ENCODE results near the gene ZC3H7A. TPM values are rescaled to one million over a fixed set of nuclear protein-coding genes. Genes with fewer than 3 reads are reported as not detected.
"Not testable (repeated sequence)": the region's sequence is repeated elsewhere in the genome, so short reads cannot be mapped to it uniquely, and the experiment has no call there.

The ZC3H7A gene
- total and polyA plus RNA-seq, 8 donors, result 20.0 to 39.6 (median 30.2) TPM

DNA sequence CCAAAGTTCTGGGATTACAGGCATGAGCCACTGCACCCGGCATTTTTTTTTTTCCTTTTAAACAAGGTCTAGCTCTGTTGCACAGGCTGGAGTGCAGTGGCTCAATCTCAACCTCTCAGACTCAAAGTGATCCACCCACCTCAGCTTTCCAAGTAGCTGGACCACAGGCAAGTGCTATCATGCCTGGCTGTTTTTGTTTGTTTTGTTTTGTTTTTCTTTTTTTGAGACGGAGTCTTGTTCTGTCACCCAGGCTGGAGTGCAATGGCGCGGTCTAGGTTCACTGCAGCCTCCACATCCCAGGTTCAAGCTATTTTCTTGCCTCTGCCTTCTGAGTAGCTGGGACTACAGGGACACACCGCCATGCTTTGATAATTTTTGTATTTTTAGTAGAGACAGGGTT, 19.1 kb upstream of the ZC3H7A start:
- H3K4me1 ChIP-seq, result no peaks in the 10 kb centered on the region
- H3K27ac ChIP-seq, result no peak overlapping the region
- 63 to 82% methylated on average over 5 of the region's 5 CpGs for WGBS, 2 donors
- FAIRE-seq (no peak), ATAC-seq (no peak), DNase-seq (no peak)
- H3K27me3 ChIP-seq, result no peaks in the 10 kb centered on the region
- intact Hi-C loops (cut with DNase I), result loop anchor here in 1 of 3 donors (10.0 kb wide), 1 partner anchor 281 kb away; no protein-coding TSS in a partner anchor
- H3K4me3 ChIP-seq, result no peak overlapping the region
- H3K36me3 ChIP-seq, result no peaks in the 10 kb centered on the region
- no peaks in the 10 kb centered on the region for H3K9me3 ChIP-seq
- TF ChIP-seq, protein P1, sequence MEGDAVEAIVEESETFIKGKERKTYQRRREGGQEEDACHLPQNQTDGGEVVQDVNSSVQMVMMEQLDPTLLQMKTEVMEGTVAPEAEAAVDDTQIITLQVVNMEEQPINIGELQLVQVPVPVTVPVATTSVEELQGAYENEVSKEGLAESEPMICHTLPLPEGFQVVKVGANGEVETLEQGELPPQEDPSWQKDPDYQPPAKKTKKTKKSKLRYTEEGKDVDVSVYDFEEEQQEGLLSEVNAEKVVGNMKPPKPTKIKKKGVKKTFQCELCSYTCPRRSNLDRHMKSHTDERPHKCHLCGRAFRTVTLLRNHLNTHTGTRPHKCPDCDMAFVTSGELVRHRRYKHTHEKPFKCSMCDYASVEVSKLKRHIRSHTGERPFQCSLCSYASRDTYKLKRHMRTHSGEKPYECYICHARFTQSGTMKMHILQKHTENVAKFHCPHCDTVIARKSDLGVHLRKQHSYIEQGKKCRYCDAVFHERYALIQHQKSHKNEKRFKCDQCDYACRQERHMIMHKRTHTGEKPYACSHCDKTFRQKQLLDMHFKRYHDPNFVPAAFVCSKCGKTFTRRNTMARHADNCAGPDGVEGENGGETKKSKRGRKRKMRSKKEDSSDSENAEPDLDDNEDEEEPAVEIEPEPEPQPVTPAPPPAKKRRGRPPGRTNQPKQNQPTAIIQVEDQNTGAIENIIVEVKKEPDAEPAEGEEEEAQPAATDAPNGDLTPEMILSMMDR (IDR thresholded peaks at IDR 0.05), result no peak

GRCh38 chr16:11814800-11815199, 17.7 kb upstream of the ZC3H7A start:
- not testable (repeated sequence) for FAIRE-seq, H3K4me1 ChIP-seq, H3K27ac ChIP-seq, H3K36me3 ChIP-seq, H3K27me3 ChIP-seq, H3K4me3 ChIP-seq, H3K9me3 ChIP-seq
- intact Hi-C loops (cut with DNase I), result loop anchor here in 1 of 3 donors (5.0 to 10.0 kb wide), 2 partner anchors 280 to 412 kb away; no protein-coding TSS in a partner anchor
- 77 to 85% methylated on average over 4 of the region's 4 CpGs for WGBS, 2 donors
- peak in 1 of 6 donors; percentile 11 for DNase-seq
- ATAC-seq, result peak in 2 of 4 donors; percentile 59 to 67

DNA sequence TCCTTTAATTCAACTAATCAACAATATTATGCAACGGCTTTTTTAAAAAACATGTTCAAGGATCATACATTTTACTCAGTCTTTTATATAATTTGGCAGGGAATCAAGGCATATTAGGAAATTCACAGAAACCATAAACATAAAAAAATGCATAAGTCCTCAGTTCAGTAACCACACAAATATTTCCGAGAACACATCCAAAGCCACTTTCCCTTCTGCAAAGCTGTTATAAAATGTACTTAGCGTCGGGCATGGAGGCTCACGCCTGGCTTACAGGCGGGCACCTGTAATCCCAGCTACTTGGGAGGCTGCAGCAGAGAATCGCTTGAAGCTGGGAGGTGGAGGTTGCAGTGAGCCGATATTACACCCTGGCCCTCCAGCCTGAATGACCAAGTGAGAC, 9.7 kb upstream of the ZC3H7A start:
- H3K4me3 ChIP-seq, result no peak overlapping the region
- H3K4me1 ChIP-seq, result no peaks in the 10 kb centered on the region
- no peaks in the 10 kb centered on the region for H3K36me3 ChIP-seq
- FAIRE-seq (no peak), ATAC-seq (no peak), DNase-seq (no peak)
- WGBS, 2 donors, result 68 to 73% methylated on average over 8 of the region's 8 CpGs
- TF ChIP-seq, protein P1 (IDR thresholded peaks at IDR 0.05), result no peak
- H3K9me3 ChIP-seq, result no peaks in the 10 kb centered on the region
- H3K27me3 ChIP-seq, result no peaks in the 10 kb centered on the region
- intact Hi-C loops (cut with DNase I), result no loop called here
- H3K27ac ChIP-seq, result no peak overlapping the region

GRCh38 chr16:11805556-11805955, 8.5 kb upstream of the ZC3H7A start:
- Histone ChIP-seq H3K4me1 (no peaks in the 10 kb centered on the region), H3K9me3 (no peaks in the 10 kb centered on the region), H3K27me3 (no peaks in the 10 kb centered on the region), H3K4me3 (no peak overlapping the region), H3K27ac (no peak overlapping the region), H3K36me3 (no peaks in the 10 kb centered on the region)
- ATAC-seq (no peak), DNase-seq (peak in 1 of 6 donors; percentile 15), FAIRE-seq (no peak)
- WGBS, 2 donors, result 77 to 88% methylated on average over 3 of the region's 3 CpGs
- TF ChIP-seq, protein P1 (IDR thresholded peaks at IDR 0.05), result no peak
- intact Hi-C loops (cut with DNase I), result no loop called here

GRCh38 chr16:11801481-11802021, 4.5 kb upstream of the ZC3H7A start:
- H3K4me3 ChIP-seq, result no peak overlapping the region
- H3K9me3 ChIP-seq, result no peaks in the 10 kb centered on the region
- TF ChIP-seq, protein P1 (IDR thresholded peaks at IDR 0.05), result no peak
- intact Hi-C loops (cut with DNase I), result no loop called here
- H3K36me3 ChIP-seq, result no peaks in the 10 kb centered on the region
- H3K27me3 ChIP-seq, result no peaks in the 10 kb centered on the region
- peaks cover 5 to 18% (median 10%) of the 10 kb centered on the region in 3 donors for H3K4me1 ChIP-seq
- H3K27ac ChIP-seq, result no peak overlapping the region
- WGBS, 2 donors, result 79 to 99% methylated on average over 3 of the region's 3 CpGs
- ATAC-seq (no peak), DNase-seq (peak in 1 of 6 donors; percentile 22), FAIRE-seq (no peak)

Measured in pancreas (tissue), 10 donors.